DND-41 (cell line): ENCODE measurements around the gene TMA7.

Source experiments
- ATAC-seq: fragments of 200-7000 bp; cut with Tn5 transposase; 3 replicates; pipeline ENCODE4 v1.9.1; 2021; ENCODE audit warnings: low read depth; ENCODE audit not compliant: insufficient read depth
- DNase-seq: peaks from one replicate; pipeline ENCODE4 v3.0.0-alpha.2; 2020
- H2AFZ ChIP-seq: 2 replicates; pipeline ENCODE4 v1.6.0; 2012; ENCODE audit warnings: low read depth, low read length
- H3K27ac ChIP-seq: 2 replicates; pipeline ENCODE4 v1.5.1; 2012; ENCODE audit warnings: low read length, inconsistent platforms
- H3K27me3 ChIP-seq: fragments of 200-600 bp; sonication (generic); 2 replicates; pipeline ENCODE4 v1.6.0; 2012; ENCODE audit warnings: low read length, mild to moderate bottlenecking, inconsistent platforms; ENCODE audit not compliant: insufficient read depth, poor library complexity
- H3K36me3 ChIP-seq: 2 replicates; pipeline ENCODE4 v1.5.1; 2012; ENCODE audit warnings: low read length, inconsistent platforms; ENCODE audit not compliant: insufficient read depth
- H3K4me1 ChIP-seq: 2 replicates; pipeline ENCODE4 v1.5.1; 2012; ENCODE audit warnings: mild to moderate bottlenecking, low read length; ENCODE audit not compliant: insufficient read depth
- H3K4me2 ChIP-seq: 2 replicates; pipeline ENCODE4 v1.6.0; 2012; ENCODE audit warnings: mild to moderate bottlenecking, moderate library complexity, low read length, inconsistent platforms; ENCODE audit not compliant: insufficient read depth
- H3K4me3 ChIP-seq, 2 experiments: fragments of 200-600 bp in 1 of 2; shearing (Covaris generic) in 1 of 2; 2 replicates each; pipeline ENCODE4 v1.5.1; 2012 to 2016; ENCODE audit warnings: inconsistent platforms in 2 of 2, low read length in 2 of 2, mild to moderate bottlenecking in 2 of 2, low read depth in 1 of 2, moderate library complexity in 1 of 2
- H3K79me2 ChIP-seq: 2 replicates; pipeline ENCODE4 v1.6.0; 2012; ENCODE audit warnings: low read length, inconsistent platforms; ENCODE audit not compliant: insufficient read depth
- H3K9ac ChIP-seq: 2 replicates; pipeline ENCODE4 v1.6.0; 2012; ENCODE audit warnings: low read depth, mild to moderate bottlenecking, inconsistent platforms, low read length, moderate library complexity
- H3K9me3 ChIP-seq: 2 replicates; pipeline ENCODE4 v1.5.1; 2012; ENCODE audit warnings: low read length, moderate library complexity, mild to moderate bottlenecking, inconsistent platforms; ENCODE audit not compliant: insufficient read depth, severe bottlenecking
- H4K20me1 ChIP-seq: 2 replicates; pipeline ENCODE4 v1.6.0; 2012; ENCODE audit warnings: low read length; ENCODE audit not compliant: insufficient read depth
- EZH2 ChIP-seq: IDR thresholded peaks from 3 replicates; pipeline ENCODE4 v1.6.1; 2012; ENCODE audit warnings: borderline replicate concordance, low read depth, mild to moderate bottlenecking, moderate library complexity, low read length, inconsistent platforms; ENCODE audit not compliant: severe bottlenecking
- TF ChIP-seq, protein P1 (sequence below): IDR thresholded peaks from 2 replicates; pipeline ENCODE4 v1.5.1; 2012; ENCODE audit warnings: borderline replicate concordance, low read length, moderate library complexity, mild to moderate bottlenecking; ENCODE audit not compliant: poor library complexity, severe bottlenecking; ENCODE audit errors: extremely low read depth

TMA7 gene

DNA sequence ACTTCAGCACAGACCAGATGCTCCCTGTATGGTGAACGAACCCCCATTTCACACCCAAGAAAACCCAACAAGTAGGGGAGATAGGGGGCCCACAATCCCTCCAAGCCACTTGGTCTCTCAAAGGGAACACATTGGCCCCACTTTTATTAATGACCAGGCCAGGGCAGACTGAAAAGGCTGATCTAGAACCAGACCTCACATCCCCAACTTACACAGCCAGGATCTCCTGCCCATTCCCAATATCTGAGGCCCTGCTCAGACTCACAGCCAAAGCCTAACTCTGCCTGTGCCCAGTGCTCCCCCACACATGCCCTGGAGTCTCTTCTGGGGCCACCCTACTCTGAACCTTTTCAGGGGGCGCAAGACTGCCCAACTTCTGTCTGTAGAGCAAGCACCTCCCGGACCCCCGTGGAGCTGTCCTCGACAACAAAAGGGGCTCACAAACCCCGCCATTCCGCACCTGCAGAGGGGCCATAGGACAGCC, 11.9 kb upstream of the TMA7 start:
- H3K9me3 ChIP-seq, result no peaks in the 10 kb centered on the region
- peaks cover 7% of the 10 kb centered on the region for H4K20me1 ChIP-seq
- H3K79me2 ChIP-seq, result no peaks in the 10 kb centered on the region
- peaks cover 26% of the 10 kb centered on the region for H3K4me1 ChIP-seq
- H3K9ac ChIP-seq, result 0 out of 2 replicates have a peak overlapping the region, but pooled peaks have one; percentile 11
- H2AFZ ChIP-seq, result no peak overlapping the region
- peaks cover 13% of the 10 kb centered on the region for H3K36me3 ChIP-seq
- peaks cover 19% of the 10 kb centered on the region for H3K27me3 ChIP-seq
- peak overlapping the region in 1 of 2 experiments; percentile 62; a peak in 1 of 4 replicates for H3K4me3 ChIP-seq
- DNase-seq (no peak), ATAC-seq (no peak)
- TF ChIP-seq, protein P1, sequence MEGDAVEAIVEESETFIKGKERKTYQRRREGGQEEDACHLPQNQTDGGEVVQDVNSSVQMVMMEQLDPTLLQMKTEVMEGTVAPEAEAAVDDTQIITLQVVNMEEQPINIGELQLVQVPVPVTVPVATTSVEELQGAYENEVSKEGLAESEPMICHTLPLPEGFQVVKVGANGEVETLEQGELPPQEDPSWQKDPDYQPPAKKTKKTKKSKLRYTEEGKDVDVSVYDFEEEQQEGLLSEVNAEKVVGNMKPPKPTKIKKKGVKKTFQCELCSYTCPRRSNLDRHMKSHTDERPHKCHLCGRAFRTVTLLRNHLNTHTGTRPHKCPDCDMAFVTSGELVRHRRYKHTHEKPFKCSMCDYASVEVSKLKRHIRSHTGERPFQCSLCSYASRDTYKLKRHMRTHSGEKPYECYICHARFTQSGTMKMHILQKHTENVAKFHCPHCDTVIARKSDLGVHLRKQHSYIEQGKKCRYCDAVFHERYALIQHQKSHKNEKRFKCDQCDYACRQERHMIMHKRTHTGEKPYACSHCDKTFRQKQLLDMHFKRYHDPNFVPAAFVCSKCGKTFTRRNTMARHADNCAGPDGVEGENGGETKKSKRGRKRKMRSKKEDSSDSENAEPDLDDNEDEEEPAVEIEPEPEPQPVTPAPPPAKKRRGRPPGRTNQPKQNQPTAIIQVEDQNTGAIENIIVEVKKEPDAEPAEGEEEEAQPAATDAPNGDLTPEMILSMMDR, result no peak
- no peak for TF ChIP-seq EZH2
- no peak overlapping the region for H3K27ac ChIP-seq
- peak overlapping the region; percentile 80 for H3K4me2 ChIP-seq

DNA sequence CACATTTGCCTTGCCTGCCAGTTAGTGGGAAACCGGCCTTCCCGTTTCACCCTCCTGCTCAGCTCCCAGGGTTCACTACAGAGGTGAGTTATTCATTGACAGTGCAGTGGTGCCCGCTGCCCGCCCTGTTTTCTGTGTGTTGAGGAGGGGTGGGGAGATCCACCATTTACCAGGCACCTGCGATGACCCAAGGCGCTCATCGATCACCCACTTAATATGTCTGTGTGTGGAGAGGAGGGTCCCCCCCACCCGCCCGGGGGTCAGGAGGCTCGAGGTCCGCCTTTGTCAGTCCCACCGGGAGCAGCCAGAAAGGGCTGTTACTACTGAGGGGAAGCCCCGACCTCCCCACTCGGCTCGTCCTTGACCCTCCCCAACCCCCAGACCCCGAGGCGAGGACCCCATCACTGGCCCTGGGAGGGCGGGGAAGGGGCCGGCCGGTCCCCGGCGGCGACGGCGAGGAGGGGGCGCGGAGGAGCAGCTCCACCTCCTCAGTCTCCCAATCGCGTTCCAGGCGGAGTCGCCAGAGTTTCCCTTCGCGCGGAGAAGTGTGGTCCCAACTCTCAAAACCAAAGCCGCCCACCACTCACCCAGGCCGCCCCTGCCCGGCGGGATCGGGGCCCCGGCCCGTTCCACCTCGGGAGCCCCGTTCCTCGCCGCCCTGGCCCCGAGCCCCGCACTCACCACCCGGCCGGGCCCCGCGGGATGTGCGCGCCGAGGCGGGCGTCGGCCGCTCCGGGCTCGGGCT, 11.3 kb upstream of the TMA7 start:
- TF ChIP-seq, protein P1, result no peak
- TF ChIP-seq EZH2, result peak; percentile 90
- peak; percentile 29 for DNase-seq
- H3K4me1 ChIP-seq, result peaks cover 26% of the 10 kb centered on the region
- peaks cover 19% of the 10 kb centered on the region for H3K27me3 ChIP-seq
- H3K9ac ChIP-seq, result peak overlapping the region; percentile 71
- no peak overlapping the region; the same call in 1 of the 2 replicates for H3K27ac ChIP-seq
- peaks cover 5% of the 10 kb centered on the region for H4K20me1 ChIP-seq
- peaks cover 20% of the 10 kb centered on the region for H3K36me3 ChIP-seq
- peak overlapping the region; percentile 80 for H3K4me2 ChIP-seq
- no peak; the same call in none of the 3 replicates for ATAC-seq
- peak overlapping the region; percentile 72 for H2AFZ ChIP-seq
- no peaks in the 10 kb centered on the region for H3K9me3 ChIP-seq
- no peaks in the 10 kb centered on the region for H3K79me2 ChIP-seq
- H3K4me3 ChIP-seq, result peak overlapping the region; percentile 26 to 62; a peak in 3 of 4 replicates

DNA sequence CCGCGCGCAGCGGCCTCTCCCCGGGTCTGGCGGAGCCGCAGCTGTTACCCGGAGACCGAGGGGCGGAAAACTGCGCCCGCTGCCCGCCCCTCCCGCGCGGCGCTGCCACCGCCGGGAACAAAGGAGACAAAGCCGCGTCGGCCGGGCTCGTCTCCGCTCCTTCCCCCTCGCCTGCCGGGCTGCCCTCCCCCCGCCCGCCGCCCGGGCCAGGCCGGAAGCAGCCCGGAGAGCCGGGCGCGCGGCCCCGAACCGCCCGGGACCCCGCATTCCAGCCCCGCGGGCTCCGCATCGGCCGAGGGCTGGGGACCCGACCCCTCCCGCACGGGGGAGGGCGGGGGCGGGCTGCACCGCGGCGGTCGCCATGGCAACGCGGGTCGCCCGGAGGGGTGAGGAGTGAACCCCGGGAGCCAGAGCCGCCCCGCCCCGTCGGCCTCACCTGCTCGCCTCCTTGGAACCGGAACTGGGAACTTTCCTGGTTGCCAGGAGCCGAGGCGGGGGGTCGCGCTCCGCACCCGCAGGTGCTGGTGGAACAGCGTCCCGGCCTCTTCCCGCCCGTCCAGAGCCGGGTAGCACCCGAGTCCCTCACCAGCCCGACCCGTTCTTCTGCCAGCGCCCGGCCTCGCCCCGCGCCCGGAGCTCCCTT, 10.6 kb upstream of the TMA7 start:
- Histone ChIP-seq H3K79me2 (no peaks in the 10 kb centered on the region), H3K36me3 (peaks cover 25% of the 10 kb centered on the region), H2AFZ (peak overlapping the region; percentile 72), H3K9ac (peak overlapping the region; percentile 71), H4K20me1 (peaks cover 5% of the 10 kb centered on the region), H3K4me2 (peak overlapping the region; percentile 80), H3K27me3 (peaks cover 19% of the 10 kb centered on the region), H3K27ac (no peak overlapping the region; the same call in 1 of the 2 replicates), H3K9me3 (no peaks in the 10 kb centered on the region), H3K4me3 (peak overlapping the region; percentile 26 to 62; a peak in 3 of 4 replicates), H3K4me1 (peaks cover 26% of the 10 kb centered on the region)
- TF ChIP-seq EZH2, result no peak
- TF ChIP-seq, protein P1, result no peak
- ATAC-seq, result peak; percentile 73
- peak; percentile 65 for DNase-seq
